H1 (cell line): ENCODE results near the gene CLDN7. TPM values are rescaled to one million over a fixed set of nuclear protein-coding genes. Genes with fewer than 3 reads are reported as not detected.

Experiments
- CHD2 ChIP-seq: IDR thresholded peaks from 2 replicates; pipeline ENCODE4 v1.6.1; 2012; ENCODE audit warnings: low read length, improper control_type of control experiment
- CREB1 ChIP-seq: IDR thresholded peaks from 2 replicates; pipeline ENCODE4 v1.6.1; 2012; ENCODE audit warnings: inconsistent platforms
- SAP30 ChIP-seq: fragments of 300-600 bp; sonication (generic); IDR thresholded peaks from 2 replicates; pipeline ENCODE4 v1.7.1; 2012; ENCODE audit warnings: low read length, moderate library complexity, mild to moderate bottlenecking, inconsistent platforms; ENCODE audit not compliant: insufficient read depth, insufficient replicate concordance
- SIN3A ChIP-seq, 2 experiments: IDR thresholded peaks in 1 of 2; conservative IDR thresholded peaks in 1 of 2; 2 replicates each; pipeline ENCODE4 v1.6.1; 2011 to 2012; ENCODE audit warnings: low read length in 2 of 2, improper control_type of control experiment in 1 of 2, low read depth in 1 of 2, mild to moderate bottlenecking in 1 of 2
- ZNF274 ChIP-seq: IDR thresholded peaks from 2 replicates; pipeline ENCODE4 v1.7.0; 2012; ENCODE audit warnings: low read length, borderline replicate concordance; ENCODE audit errors: extremely low read depth
- polyA plus RNA-seq, 7 experiments: library from polyadenylated mRNA; depleted of rRNA in 3 of 7; stranded (reverse) in 5 of 7; unstranded in 2 of 7; fragments of >200 nt in 5 of 7; fragments of 200-250 nt in 2 of 7; gene quantifications; 1 replicate in 5 of 7; 2 replicates in 1 of 7; 4 replicates in 1 of 7; pipeline versions ENCODE4 v1.2.1 to v1.2.3, GENCODE V29; 2011 to 2013; ENCODE audit warnings: missing spikeins in 2 of 7, mixed read lengths in 2 of 7
- total RNA-seq: library from RNA; stranded (reverse); fragmentation: NEBNext Ultra II Directional; extraction: Animal tissue kit (Norgen Biotek cat#: 25700); gene quantifications from 2 replicates; pipeline ENCODE4 v1.2.1, GENCODE V29; 2021
- TF ChIP-seq, protein P1 (sequence below): IDR thresholded peaks from 2 replicates; pipeline ENCODE4 v1.6.1; 2012; ENCODE audit warnings: inconsistent platforms
- TF ChIP-seq, protein P2 (sequence below): IDR thresholded peaks from 2 replicates; pipeline ENCODE4 v1.6.1; 2012; ENCODE audit warnings: inconsistent platforms

CLDN7 gene
- total and polyA plus RNA-seq, 2 of the 8 experiments (the other 6 are each of a cell fraction or from before 2014, with no cell fraction given) = 118 to 119 TPM

DNA sequence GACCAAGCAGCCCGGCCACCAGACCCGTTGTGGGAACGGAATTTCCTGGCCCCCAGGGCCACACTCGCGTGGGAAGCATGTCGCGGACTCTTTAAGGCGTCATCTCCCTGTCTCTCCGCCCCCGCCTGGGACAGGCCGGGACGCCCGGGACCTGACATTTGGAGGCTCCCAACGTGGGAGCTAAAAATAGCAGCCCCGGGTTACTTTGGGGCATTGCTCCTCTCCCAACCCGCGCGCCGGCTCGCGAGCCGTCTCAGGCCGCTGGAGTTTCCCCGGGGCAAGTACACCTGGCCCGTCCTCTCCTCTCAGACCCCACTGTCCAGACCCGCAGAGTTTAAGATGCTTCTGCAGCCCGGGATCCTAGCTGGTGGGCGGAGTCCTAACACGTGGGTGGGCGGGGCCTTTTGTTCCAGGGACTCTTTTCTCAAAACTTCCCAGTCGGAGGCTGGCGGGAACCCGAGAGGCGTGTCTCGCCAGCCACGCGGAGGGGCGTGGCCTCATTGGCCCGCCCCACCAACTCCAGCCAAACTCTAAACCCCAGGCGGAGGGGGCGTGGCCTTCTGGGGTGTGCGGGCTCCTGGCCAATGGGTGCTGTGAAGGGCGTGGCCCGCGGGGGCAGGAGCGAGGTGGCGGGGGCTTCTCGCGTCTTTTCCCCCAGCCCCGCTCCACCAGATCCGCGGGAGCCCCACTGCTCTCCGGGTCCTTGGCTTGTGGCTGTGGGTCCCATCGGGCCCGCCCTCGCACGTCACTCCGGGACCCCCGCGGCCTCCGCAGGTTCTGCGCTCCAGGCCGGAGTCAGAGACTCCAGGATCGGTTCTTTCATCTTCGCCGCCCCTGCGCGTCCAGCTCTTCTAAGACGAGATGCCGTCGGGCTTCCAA, 19.0 kb upstream of the CLDN7 start, which contains the start of gene SLC2A4 (continued):
- TF ChIP-seq, protein P1, sequence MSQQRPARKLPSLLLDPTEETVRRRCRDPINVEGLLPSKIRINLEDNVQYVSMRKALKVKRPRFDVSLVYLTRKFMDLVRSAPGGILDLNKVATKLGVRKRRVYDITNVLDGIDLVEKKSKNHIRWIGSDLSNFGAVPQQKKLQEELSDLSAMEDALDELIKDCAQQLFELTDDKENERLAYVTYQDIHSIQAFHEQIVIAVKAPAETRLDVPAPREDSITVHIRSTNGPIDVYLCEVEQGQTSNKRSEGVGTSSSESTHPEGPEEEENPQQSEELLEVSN = peak; percentile 89
- TF ChIP-seq CREB1 (peak; percentile 48; the same call in 1 of the 2 replicates), CHD2 (peak; percentile 68), ZNF274 (no peak), SAP30 (peak; percentile 79), SIN3A (conservative IDR thresholded peaks at IDR 0.05 in 1 of 2, IDR thresholded peaks at IDR 0.05 in 1 of 2; ENCODE audit: low read depth in 1 of 2, low read length in 2 of 2) (peak; percentile 44 to 60; a peak in 2 of 4 replicates)
- TF ChIP-seq, protein P2, sequence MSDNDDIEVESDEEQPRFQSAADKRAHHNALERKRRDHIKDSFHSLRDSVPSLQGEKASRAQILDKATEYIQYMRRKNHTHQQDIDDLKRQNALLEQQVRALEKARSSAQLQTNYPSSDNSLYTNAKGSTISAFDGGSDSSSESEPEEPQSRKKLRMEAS = peak; percentile 89
